HG03045 (cell line): ENCODE data around the gene CEP295NL.
"Not testable (repeated sequence)": the region's sequence is repeated elsewhere in the genome, so short reads cannot be mapped to it uniquely, and the experiment has no call there.

Source experiments
- ATAC-seq: cut with Tn5 transposase; IDR thresholded peaks from one replicate; pipeline ENCODE4 v1.9.1; 2021; ENCODE audit warnings: mild to moderate bottlenecking, moderate library complexity; ENCODE audit not compliant: unreplicated experiment

CEP295NL gene

GRCh38 chr17:78873519-78874340, 29.3 kb downstream of the CEP295NL start:
- ATAC-seq = no peak

- ATAC-seq = no peak
Observed at GRCh38 chr17:78872486-78872885, 30.5 kb downstream of the CEP295NL start.

GRCh38 chr17:78870621-78871020, 32.4 kb downstream of the CEP295NL start:
- no peak for ATAC-seq

GRCh38 chr17:78868391-78868790, 34.6 kb downstream of the CEP295NL start:
- no peak for ATAC-seq

- ATAC-seq = not testable (repeated sequence)
Observed at GRCh38 chr17:78867046-78867445, 36.0 kb downstream of the CEP295NL start.

- ATAC-seq = no peak
Observed at GRCh38 chr17:78865682-78866390, 37.2 kb downstream of the CEP295NL start.

GRCh38 chr17:78864117-78864516, 38.9 kb downstream of the CEP295NL start:
- ATAC-seq = no peak

- no peak for ATAC-seq
Observed at GRCh38 chr17:78862073-78863023, 40.7 kb downstream of the CEP295NL start.

- no peak for ATAC-seq
Observed at GRCh38 chr17:78861229-78861628, 41.8 kb downstream of the CEP295NL start.

- ATAC-seq = no peak
Observed at GRCh38 chr17:78859051-78859450, 44.0 kb downstream of the CEP295NL start.

GRCh38 chr17:78857266-78857665, 45.7 kb downstream of the CEP295NL start:
- no peak for ATAC-seq

- ATAC-seq = no peak
Observed at GRCh38 chr17:78855561-78856165, 47.3 kb downstream of the CEP295NL start.

GRCh38 chr17:78854508-78854907, 48.5 kb downstream of the CEP295NL start:
- no peak for ATAC-seq

GRCh38 chr17:78853926-78854394, 49.0 kb downstream of the CEP295NL start:
- ATAC-seq = no peak

- ATAC-seq = no peak
Observed at GRCh38 chr17:78852709-78853121, 50.3 kb downstream of the CEP295NL start.

- ATAC-seq = no peak
Observed at GRCh38 chr17:78849026-78849425, 54.0 kb downstream of the CEP295NL start.

GRCh38 chr17:78847052-78847451, 55.9 kb downstream of the CEP295NL start:
- ATAC-seq = no peak

GRCh38 chr17:78844301-78845005, 58.5 kb downstream of the CEP295NL start:
- ATAC-seq = no peak

GRCh38 chr17:78842881-78843565, 60.0 kb downstream of the CEP295NL start:
- ATAC-seq = no peak
